GM18870 (cell line): ENCODE data around the gene ALPI.
"Not testable (repeated sequence)": the region's sequence is repeated elsewhere in the genome, so short reads cannot be mapped to it uniquely, and the experiment has no call there.

ENCODE experiments used
- ATAC-seq: cut with Tn5 transposase; IDR thresholded peaks from one replicate; pipeline ENCODE4 v1.9.1; 2021; ENCODE audit warnings: moderate library complexity; ENCODE audit not compliant: unreplicated experiment

ALPI gene

GRCh38 chr2:232420463-232421188 is 35.3 kb upstream of the ALPI start:
- ATAC-seq, result no peak

- no peak for ATAC-seq
Observed at GRCh38 chr2:232421189-232421785, 34.7 kb upstream of the ALPI start.

- ATAC-seq, result no peak
Observed at GRCh38 chr2:232422051-232422450, 33.9 kb upstream of the ALPI start.

- not testable (repeated sequence) for ATAC-seq
Observed at GRCh38 chr2:232422996-232423395, 33.0 kb upstream of the ALPI start.

GRCh38 chr2:232423407-232423806 is 32.5 kb upstream of the ALPI start:
- ATAC-seq, result not testable (repeated sequence)

GRCh38 chr2:232431705-232432590 is 24.0 kb upstream of the ALPI start:
- no peak for ATAC-seq

- ATAC-seq, result no peak
Observed at GRCh38 chr2:232432598-232433184, 23.3 kb upstream of the ALPI start.

- ATAC-seq, result not testable (repeated sequence)
Observed at GRCh38 chr2:232433622-232434021, 22.3 kb upstream of the ALPI start.

- no peak for ATAC-seq
Observed at GRCh38 chr2:232434091-232434490, 21.9 kb upstream of the ALPI start.

GRCh38 chr2:232434563-232435374 is 21.2 kb upstream of the ALPI start:
- ATAC-seq, result no peak

GRCh38 chr2:232435375-232435648 is 20.6 kb upstream of the ALPI start:
- ATAC-seq, result no peak

GRCh38 chr2:232435805-232436204 is 20.1 kb upstream of the ALPI start:
- ATAC-seq, result no peak

- no peak for ATAC-seq
Observed at GRCh38 chr2:232436381-232437194, 19.4 kb upstream of the ALPI start.

GRCh38 chr2:232437195-232437571 is 18.8 kb upstream of the ALPI start:
- no peak for ATAC-seq

GRCh38 chr2:232438091-232438490 is 17.9 kb upstream of the ALPI start:
- ATAC-seq, result no peak

GRCh38 chr2:232438951-232439757 is 16.8 kb upstream of the ALPI start:
- no peak for ATAC-seq

- no peak for ATAC-seq
Observed at GRCh38 chr2:232439758-232440135, 16.2 kb upstream of the ALPI start.

GRCh38 chr2:232440220-232441018 is 15.5 kb upstream of the ALPI start:
- peak; percentile 67 for ATAC-seq
